ENCODE data around the gene GALNT17. TPM values are rescaled to one million over a fixed set of nuclear protein-coding genes. Genes with fewer than 3 reads are reported as not detected.
"Not testable (repeated sequence)": the region's sequence is repeated elsewhere in the genome, so short reads cannot be mapped to it uniquely, and the experiment has no call there.

GALNT17 gene
- total RNA-seq, 8 experiments from 2014 or later = 3.2 to 85.6 (median 17.2) TPM; not detected in 2

GRCh38 chr7:71638108-71638507 lies 506.2 kb downstream of the GALNT17 start:
- H3K4me1 ChIP-seq (replicated peaks in 1 of 2) = peaks cover 15 to 24% of the 10 kb centered on the region in 2 donors
- H3K4me3 ChIP-seq = no peak overlapping the region
- 80 to 100% (median 100%) methylated on average over 1 of the region's 1 CpG; no CpG with 5 or more reads in 4 of the 10 experiments for WGBS, 10 experiments
- no peak overlapping the region for H3K27ac ChIP-seq
- in situ Hi-C loops (cut with MboI; ENCODE audit: low pct_unique_long_range_greater_than_20kb in 2 of 9, low sequenced_read_pairs in 9 of 9, unreplicated experiment in 9 of 9) = no loop called here
- peak in 1 of 8 experiments; percentile 38 for ATAC-seq (replicated peaks in 6 of 8)

GRCh38 chr7:71639382-71640085 lies 507.6 kb downstream of the GALNT17 start:
- H3K4me3 ChIP-seq = no peak overlapping the region
- peak overlapping the region; percentile 11 to 23 for H3K27ac ChIP-seq
- in situ Hi-C loops (cut with MboI; ENCODE audit: low pct_unique_long_range_greater_than_20kb in 2 of 9, low sequenced_read_pairs in 9 of 9, unreplicated experiment in 9 of 9) = no loop called here
- 56 to 98% (median 69%) methylated on average over 3 to 10 of the region's 12 CpGs for WGBS, 10 experiments
- H3K4me1 ChIP-seq (replicated peaks in 1 of 2) = peaks cover 9 to 14% of the 10 kb centered on the region in 2 donors
- peak in 5 of 8 experiments; percentile 21 to 85 (median 76) for ATAC-seq (replicated peaks in 6 of 8)

- H3K4me3 ChIP-seq; ATAC-seq (replicated peaks in 6 of 8); in situ Hi-C loops (cut with MboI; ENCODE audit: low pct_unique_long_range_greater_than_20kb in 2 of 9, low sequenced_read_pairs in 9 of 9, unreplicated experiment in 9 of 9); H3K27ac ChIP-seq: not testable (repeated sequence)
- WGBS, 10 experiments = 0 to 100% (median 88%) methylated on average over 1 to 7 of the region's 9 CpGs; no CpG with 5 or more reads in 3 of the 10 experiments
- H3K4me1 ChIP-seq (replicated peaks in 1 of 2) = peaks cover 9 to 14% of the 10 kb centered on the region in 2 donors
Measured at GRCh38 chr7:71643031-71643430, 511.1 kb downstream of the GALNT17 start.

GRCh38 chr7:71645836-71646235 lies 513.9 kb downstream of the GALNT17 start:
- in situ Hi-C loops (cut with MboI; ENCODE audit: low pct_unique_long_range_greater_than_20kb in 2 of 9, low sequenced_read_pairs in 9 of 9, unreplicated experiment in 9 of 9) = no loop called here
- no peak overlapping the region for H3K27ac ChIP-seq
- ATAC-seq (replicated peaks in 6 of 8) = no peak
- WGBS, 10 experiments = 20 to 100% (median 92%) methylated on average over 1 to 4 of the region's 4 CpGs; no CpG with 5 or more reads in 3 of the 10 experiments
- H3K4me1 ChIP-seq (replicated peaks in 1 of 2) = no peaks in the 10 kb centered on the region
- no peak overlapping the region for H3K4me3 ChIP-seq

GRCh38 chr7:71649812-71650211 lies 517.9 kb downstream of the GALNT17 start:
- WGBS, 10 experiments = 20% methylated on average over 1 of the region's 1 CpG; no CpG with 5 or more reads in 9 of the 10 experiments

GRCh38 chr7:71650653-71651337 lies 518.9 kb downstream of the GALNT17 start:
- in situ Hi-C loops (cut with MboI; ENCODE audit: low pct_unique_long_range_greater_than_20kb in 2 of 9, low sequenced_read_pairs in 9 of 9, unreplicated experiment in 9 of 9) = no loop called here
- H3K27ac ChIP-seq = no peak overlapping the region
- no peak for ATAC-seq (replicated peaks in 6 of 8)
- H3K4me1 ChIP-seq (replicated peaks in 1 of 2) = peaks cover 7 to 8% of the 10 kb centered on the region in 2 donors
- no peak overlapping the region for H3K4me3 ChIP-seq
- WGBS, 10 experiments = 14 to 100% (median 58%) methylated on average over 1 to 2 of the region's 2 CpGs; no CpG with 5 or more reads in 1 of the 10 experiments

More at GRCh38 chr7:71649812-71650211, 517.9 kb downstream of the GALNT17 start:
- Histone ChIP-seq H3K27ac (no peak overlapping the region), H3K4me3 (no peak overlapping the region), H3K4me1 (replicated peaks in 1 of 2) (peaks cover 7 to 8% of the 10 kb centered on the region in 2 donors)
- in situ Hi-C loops (cut with MboI; ENCODE audit: low pct_unique_long_range_greater_than_20kb in 2 of 9, low sequenced_read_pairs in 9 of 9, unreplicated experiment in 9 of 9) = no loop called here
- no peak for ATAC-seq (replicated peaks in 6 of 8)

GRCh38 chr7:71652510-71652909 lies 520.6 kb downstream of the GALNT17 start:
- in situ Hi-C loops (cut with MboI; ENCODE audit: low pct_unique_long_range_greater_than_20kb in 2 of 9, low sequenced_read_pairs in 9 of 9, unreplicated experiment in 9 of 9) = no loop called here
- Histone ChIP-seq H3K4me1 (replicated peaks in 1 of 2) (peaks cover 7 to 8% of the 10 kb centered on the region in 2 donors), H3K4me3 (no peak overlapping the region), H3K27ac (no peak overlapping the region)
- WGBS, 10 experiments = 0 to 63% (median 34%) methylated on average over 1 to 7 of the region's 8 CpGs; no CpG with 5 or more reads in 2 of the 10 experiments
- ATAC-seq (replicated peaks in 6 of 8) = peak in 4 of 8 experiments; percentile 27 to 87 (median 34)

GRCh38 chr7:71657386-71657785 lies 525.4 kb downstream of the GALNT17 start:
- ATAC-seq (replicated peaks in 6 of 8) = no peak
- Histone ChIP-seq H3K4me3 (no peak overlapping the region), H3K4me1 (replicated peaks in 1 of 2) (peaks cover 4% of the 10 kb centered on the region in 2 donors), H3K27ac (no peak overlapping the region)
- 20% methylated on average over 1 of the region's 1 CpG; no CpG with 5 or more reads in 9 of the 10 experiments for WGBS, 10 experiments
- in situ Hi-C loops (cut with MboI; ENCODE audit: low pct_unique_long_range_greater_than_20kb in 2 of 9, low sequenced_read_pairs in 9 of 9, unreplicated experiment in 9 of 9) = no loop called here

GRCh38 chr7:71659622-71660021 lies 527.7 kb downstream of the GALNT17 start:
- in situ Hi-C loops (cut with MboI; ENCODE audit: low pct_unique_long_range_greater_than_20kb in 2 of 9, low sequenced_read_pairs in 9 of 9, unreplicated experiment in 9 of 9) = no loop called here
- 18 to 94% (median 86%) methylated on average over 2 of the region's 2 CpGs; no CpG with 5 or more reads in 7 of the 10 experiments for WGBS, 10 experiments
- no peak for ATAC-seq (replicated peaks in 6 of 8)

GRCh38 chr7:71661671-71662224 lies 529.8 kb downstream of the GALNT17 start:
- 44 to 100% (median 86%) methylated on average over 1 of the region's 1 CpG; no CpG with 5 or more reads in 7 of the 10 experiments for WGBS, 10 experiments
- no peak for ATAC-seq (replicated peaks in 6 of 8)
- in situ Hi-C loops (cut with MboI; ENCODE audit: low pct_unique_long_range_greater_than_20kb in 2 of 9, low sequenced_read_pairs in 9 of 9, unreplicated experiment in 9 of 9) = no loop called here
- Histone ChIP-seq H3K4me3 (no peak overlapping the region), H3K4me1 (replicated peaks in 1 of 2) (peaks cover 0 to 2% of the 10 kb centered on the region in 2 donors), H3K27ac (no peak overlapping the region)

More at GRCh38 chr7:71659622-71660021, 527.7 kb downstream of the GALNT17 start:
- H3K4me3 ChIP-seq = no peak overlapping the region
- no peak overlapping the region for H3K27ac ChIP-seq
- peaks cover 0 to 2% of the 10 kb centered on the region in 2 donors for H3K4me1 ChIP-seq (replicated peaks in 1 of 2)

- WGBS, 10 experiments = 43 to 100% (median 94%) methylated on average over 1 to 3 of the region's 3 CpGs; no CpG with 5 or more reads in 4 of the 10 experiments
- in situ Hi-C loops (cut with MboI; ENCODE audit: low pct_unique_long_range_greater_than_20kb in 2 of 9, low sequenced_read_pairs in 9 of 9, unreplicated experiment in 9 of 9) = no loop called here
Measured at GRCh38 chr7:71665716-71666115, 533.8 kb downstream of the GALNT17 start.

GRCh38 chr7:71668572-71668971 lies 536.6 kb downstream of the GALNT17 start:
- no peak overlapping the region for H3K27ac ChIP-seq
- H3K4me1 ChIP-seq (replicated peaks in 1 of 2) = peaks cover 4 to 16% of the 10 kb centered on the region in 2 donors
- no peak overlapping the region for H3K4me3 ChIP-seq
- ATAC-seq (replicated peaks in 6 of 8) = peak in 4 of 8 experiments; percentile 45 to 90 (median 54)
- WGBS, 10 experiments = 20 to 92% (median 71%) methylated on average over 1 of the region's 1 CpG; no CpG with 5 or more reads in 5 of the 10 experiments
- in situ Hi-C loops (cut with MboI; ENCODE audit: low pct_unique_long_range_greater_than_20kb in 2 of 9, low sequenced_read_pairs in 9 of 9, unreplicated experiment in 9 of 9) = no loop called here

More at GRCh38 chr7:71665716-71666115, 533.8 kb downstream of the GALNT17 start:
- Histone ChIP-seq H3K27ac (no peak overlapping the region), H3K4me1 (replicated peaks in 1 of 2) (peaks cover 4 to 18% of the 10 kb centered on the region in 2 donors), H3K4me3 (no peak overlapping the region)
- ATAC-seq (replicated peaks in 6 of 8) = no peak

- 0 to 100% (median 39%) methylated on average over 1 to 5 of the region's 8 CpGs; no CpG with 5 or more reads in 4 of the 10 experiments for WGBS, 10 experiments
- Histone ChIP-seq H3K4me1 (replicated peaks in 1 of 2) (peaks cover 6 to 14% of the 10 kb centered on the region in 2 donors), H3K4me3 (no peak overlapping the region), H3K27ac (no peak overlapping the region)
- in situ Hi-C loops (cut with MboI; ENCODE audit: low pct_unique_long_range_greater_than_20kb in 2 of 9, low sequenced_read_pairs in 9 of 9, unreplicated experiment in 9 of 9) = no loop called here
- no peak for ATAC-seq (replicated peaks in 6 of 8)
Measured at GRCh38 chr7:71679480-71679879, 547.5 kb downstream of the GALNT17 start.

Measured in motor neuron (in vitro differentiated cells).